ENCODE results near the gene KMT2B. TPM values are rescaled to one million over a fixed set of nuclear protein-coding genes. Genes with fewer than 3 reads are reported as not detected.

The KMT2B gene
- total RNA-seq, 1 donor from 2014 or later: 36.6 TPM

DNA sequence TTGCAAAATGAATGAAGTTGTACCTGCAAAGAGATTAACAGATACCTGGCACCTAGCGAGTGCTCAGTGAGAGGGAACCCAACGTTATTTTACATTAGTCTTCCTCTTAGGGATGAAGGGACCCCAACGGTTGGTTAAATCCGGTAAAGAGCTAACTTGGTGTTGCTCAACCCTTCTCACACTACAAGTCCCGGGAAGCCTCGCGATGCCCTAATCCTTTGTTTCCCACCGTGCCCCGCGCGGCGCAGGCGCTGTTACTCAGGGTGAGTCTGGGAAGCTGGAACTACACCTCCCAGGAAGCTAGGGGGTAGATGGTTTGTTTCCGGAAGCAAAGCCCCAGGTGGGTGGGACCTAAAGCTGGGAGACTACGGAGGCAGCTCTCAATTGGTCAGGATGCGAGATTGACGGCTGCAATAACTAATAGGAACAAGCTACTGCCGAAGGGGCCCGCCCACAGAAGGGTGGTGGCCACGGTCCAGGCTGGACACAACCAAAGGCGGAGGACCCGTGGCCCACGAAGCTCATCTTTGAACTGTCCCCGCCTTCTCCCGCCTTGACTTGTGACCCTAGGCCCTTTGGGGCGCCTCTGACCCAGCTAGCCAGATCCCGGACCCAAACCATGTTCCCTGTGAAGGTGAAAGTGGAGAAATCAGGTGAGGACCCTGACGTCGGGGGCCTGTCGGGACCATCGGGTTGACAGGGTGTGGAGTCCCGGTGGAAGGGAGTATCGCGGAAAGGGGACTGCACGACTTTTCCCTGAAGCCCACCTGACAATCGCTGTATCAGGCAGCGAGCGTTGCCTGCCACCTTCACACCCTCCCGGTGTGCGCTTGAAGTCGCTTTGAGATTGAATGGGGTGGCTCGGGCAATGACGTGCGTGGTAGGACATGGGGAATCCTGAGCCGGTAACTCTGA lies 30.6 kb downstream of the KMT2B start, which contains the start of gene LIN37:
Gene LIN37 (plus strand): TSS at position 471 of the 915 bp plus-strand sequence. CDS start 149 bp downstream, at position 620.
- no peak for TF ChIP-seq CTCF (IDR thresholded peaks at IDR 0.05)
- intact Hi-C loops (cut with DNase I): no loop called here
- H3K9me3 ChIP-seq: no peaks in the 10 kb centered on the region
- H3K36me3 ChIP-seq: peaks cover 20% of the 10 kb centered on the region
- ATAC-seq (peak; percentile 91), DNase-seq (peak; percentile 99)
- H3K27me3 ChIP-seq: no peaks in the 10 kb centered on the region
- H3K4me1 ChIP-seq: peaks cover 32% of the 10 kb centered on the region
- peak within 1 kb of the TSS; percentile 99 for H3K4me3 ChIP-seq
- H3K27ac ChIP-seq: peak within 1 kb of the TSS; percentile 81

- DNase-seq (no peak), ATAC-seq (no peak)
- intact Hi-C loops (cut with DNase I): no loop called here
- Histone ChIP-seq H3K27ac (no peak overlapping the region), H3K9me3 (no peaks in the 10 kb centered on the region), H3K4me1 (peaks cover 25% of the 10 kb centered on the region), H3K4me3 (no peak overlapping the region), H3K27me3 (no peaks in the 10 kb centered on the region), H3K36me3 (peaks cover 30% of the 10 kb centered on the region)
- no peak for TF ChIP-seq CTCF (IDR thresholded peaks at IDR 0.05)
Observed at GRCh38 chr19:35750167-35750566, 32.4 kb downstream of the KMT2B start.

DNA sequence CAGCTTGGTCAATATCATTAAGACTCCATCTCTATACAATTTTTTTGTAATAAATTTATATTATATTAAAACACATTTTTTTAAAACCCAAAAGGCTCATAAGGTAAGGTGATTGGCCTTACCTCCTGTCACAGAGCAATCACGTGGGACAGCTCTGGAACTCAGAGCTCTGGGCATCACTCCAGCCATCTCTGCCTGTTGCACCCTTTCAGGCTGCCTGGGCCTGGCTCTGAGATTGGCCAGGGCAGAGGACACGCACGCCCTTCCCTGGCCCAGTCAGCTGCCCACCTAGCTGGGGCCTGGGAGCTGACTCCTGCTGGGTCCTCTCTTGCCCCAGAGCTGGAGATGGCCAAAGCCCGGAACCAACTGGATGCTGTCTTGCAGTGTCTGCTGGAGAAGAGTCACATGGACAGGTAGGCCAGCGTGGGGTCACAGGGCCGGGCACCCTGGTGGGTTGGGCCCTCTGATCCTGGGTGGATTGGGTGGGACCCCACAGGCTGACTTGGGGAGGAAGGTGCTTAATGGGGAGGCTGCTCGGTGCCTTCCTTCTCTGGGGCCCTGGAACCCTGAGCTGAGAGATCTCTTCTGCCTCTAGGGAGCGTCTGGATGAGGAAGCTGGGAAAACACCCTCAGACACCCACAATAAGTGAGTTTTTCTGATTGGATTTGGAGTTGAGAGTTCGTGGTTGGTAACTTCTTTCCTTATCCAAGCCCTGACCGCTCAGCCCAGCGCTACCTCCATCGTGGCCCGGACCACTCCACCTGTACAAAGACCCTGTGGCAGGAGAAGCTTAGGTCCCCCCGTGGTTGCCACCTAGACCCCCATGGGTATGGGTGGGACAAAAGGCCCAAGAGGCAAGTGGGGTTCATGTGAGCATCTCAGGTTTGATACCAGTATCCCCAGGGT lies 34.3 kb downstream of the KMT2B start:
- Histone ChIP-seq H3K4me1 (peaks cover 19% of the 10 kb centered on the region), H3K27ac (no peak overlapping the region), H3K36me3 (peaks cover 30% of the 10 kb centered on the region), H3K27me3 (no peaks in the 10 kb centered on the region), H3K4me3 (no peak overlapping the region), H3K9me3 (no peaks in the 10 kb centered on the region)
- DNase-seq: no peak
- intact Hi-C loops (cut with DNase I): no loop called here
- no peak for TF ChIP-seq CTCF (IDR thresholded peaks at IDR 0.05)
- no peak for ATAC-seq

GRCh38 chr19:35752746-35753350 lies 35.0 kb downstream of the KMT2B start:
- no peak for ATAC-seq
- no peak overlapping the region for H3K4me3 ChIP-seq
- H3K27ac ChIP-seq: no peak overlapping the region
- H3K9me3 ChIP-seq: no peaks in the 10 kb centered on the region
- peaks cover 20% of the 10 kb centered on the region for H3K4me1 ChIP-seq
- intact Hi-C loops (cut with DNase I): no loop called here
- TF ChIP-seq CTCF (IDR thresholded peaks at IDR 0.05): no peak
- H3K27me3 ChIP-seq: no peaks in the 10 kb centered on the region
- no peak for DNase-seq
- peaks cover 30% of the 10 kb centered on the region for H3K36me3 ChIP-seq

DNA sequence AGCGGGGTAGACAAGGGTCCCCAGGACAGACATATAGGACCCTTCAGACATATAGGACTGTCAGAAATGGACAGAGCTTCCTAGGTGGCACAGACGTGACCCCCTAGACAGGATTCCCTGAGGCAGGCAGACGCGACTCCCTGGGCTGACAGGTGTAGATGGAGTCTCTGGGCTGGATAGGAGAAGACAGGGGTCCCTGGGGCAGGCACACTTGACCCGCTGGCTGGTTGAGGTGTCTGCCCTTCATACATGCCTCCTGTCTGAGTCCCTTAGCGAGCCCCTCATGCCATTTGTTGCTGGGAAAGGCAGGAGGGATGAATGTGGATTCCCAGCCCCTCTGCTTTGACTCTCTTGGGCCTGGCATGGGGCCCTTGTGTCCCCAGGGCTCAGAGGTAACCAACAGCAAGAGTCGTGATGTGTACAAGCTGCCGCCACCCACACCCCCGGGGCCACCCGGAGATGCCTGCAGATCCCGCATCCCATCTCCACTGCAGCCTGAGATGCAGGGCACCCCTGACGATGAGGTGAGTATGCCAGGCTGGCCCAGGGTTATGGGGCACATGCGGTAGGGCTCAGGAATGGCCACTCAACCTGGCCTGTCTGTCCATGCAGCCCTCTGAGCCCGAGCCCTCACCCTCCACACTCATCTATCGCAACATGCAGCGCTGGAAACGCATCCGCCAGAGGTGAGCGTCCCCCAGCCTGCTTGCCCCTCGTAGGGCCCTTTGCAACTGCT lies 36.0 kb downstream of the KMT2B start:
- Histone ChIP-seq H3K27me3 (no peaks in the 10 kb centered on the region), H3K9me3 (no peaks in the 10 kb centered on the region), H3K4me1 (peaks cover 22% of the 10 kb centered on the region), H3K36me3 (peaks cover 30% of the 10 kb centered on the region), H3K27ac (no peak overlapping the region), H3K4me3 (no peak overlapping the region)
- no peak for ATAC-seq
- no peak for DNase-seq
- no peak for TF ChIP-seq CTCF (IDR thresholded peaks at IDR 0.05)
- intact Hi-C loops (cut with DNase I): no loop called here

All from upper lobe of right lung (tissue), 1 donor.